ENCODE measurements around the gene HSFX3. TPM values are rescaled to one million over a fixed set of nuclear protein-coding genes. Genes with fewer than 3 reads are reported as not detected.
"Not testable (repeated sequence)": the region's sequence is repeated elsewhere in the genome, so short reads cannot be mapped to it uniquely, and the experiment has no call there.

HSFX3 gene
- under 1 TPM in 2 of 3 donors, not detected in 1; 0.16 to 0.45 TPM for polyA plus RNA-seq (ENCODE audit: insufficient read length in 3 of 3)
- long read RNA-seq, donor 1: 0 reads
- long read RNA-seq, donor 2: 0 reads
- long read RNA-seq, donor 3: 0 reads
- long read RNA-seq, donor 4: 0 reads
- long read RNA-seq, donor 5: 0 reads
- long read RNA-seq, donor 6: 0 reads
- long read RNA-seq, donor 7: 0 reads
- long read RNA-seq, donor 8: 0 reads
- long read RNA-seq, donor 9: 0 reads
- long read RNA-seq, donor 10, partial matches to known transcripts: 10 of 10 reads
- long read RNA-seq, donor 10, other reads (novel, unspliced or antisense): 0 of 10 reads
- long read RNA-seq, donor 11: 0 reads
- long read RNA-seq, donor 12: 0 reads
- long read RNA-seq, donor 13: 0 reads
- long read RNA-seq, donor 14: 0 reads
- long read RNA-seq, donor 15: 0 reads
- long read RNA-seq, donor 16: 0 reads

- not testable (repeated sequence) for DNase-seq (ENCODE audit: extremely low read depth in 1 of 11, low read depth in 9 of 11, low spot score in 4 of 11)
Measured at GRCh38 chrX:149549701-149550100, at the start of gene HSFX3. TSS of gene HSFX3 (minus strand) at chrX:149549924. CDS start at chrX:149549852, 72 bp downstream.

DNA sequence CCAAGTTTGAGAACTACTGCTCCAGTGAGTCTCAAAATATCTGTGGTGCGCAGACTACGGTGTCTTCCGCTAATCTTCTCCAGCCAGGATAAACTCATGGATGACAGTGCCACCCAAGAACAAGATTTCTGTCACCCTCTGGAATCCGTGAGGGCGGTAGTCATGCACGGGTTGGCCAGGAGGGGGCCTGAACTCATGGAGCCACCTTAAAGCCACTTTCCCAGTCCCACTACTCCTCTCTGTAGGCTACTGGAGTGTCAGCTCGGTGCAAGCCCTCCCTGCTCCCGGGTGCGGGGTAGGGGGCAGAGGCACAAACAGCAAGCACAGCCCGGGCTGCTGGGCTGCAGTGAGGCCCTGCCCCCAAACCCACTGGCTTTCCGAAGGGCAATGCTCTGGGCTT, 48.9 kb upstream of the HSFX3 start:
- not testable (repeated sequence) for DNase-seq (ENCODE audit: extremely low read depth in 1 of 11, low read depth in 9 of 11, low spot score in 4 of 11)

DNA sequence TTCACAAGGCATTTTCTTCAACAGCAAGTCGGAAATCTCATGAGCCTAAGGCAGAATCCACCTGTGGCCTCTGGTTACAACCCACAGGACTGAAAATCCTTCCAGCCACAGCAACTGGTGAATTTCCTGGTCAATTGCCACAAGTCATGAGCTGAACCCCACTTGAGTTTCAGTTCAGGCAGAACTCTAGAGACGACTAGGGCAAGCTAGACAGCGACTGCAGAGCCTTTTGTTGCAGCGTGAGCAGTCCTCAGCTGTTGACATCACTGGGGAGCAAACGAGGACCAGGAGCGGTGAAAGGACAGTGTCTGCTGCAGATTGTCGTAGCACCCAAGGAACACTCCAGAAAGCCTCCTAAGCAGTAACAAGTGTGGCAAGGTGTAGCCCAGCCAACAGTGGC, 46.2 kb upstream of the HSFX3 start:
- not testable (repeated sequence) for DNase-seq (ENCODE audit: extremely low read depth in 1 of 11, low read depth in 9 of 11, low spot score in 4 of 11)

- DNase-seq (ENCODE audit: extremely low read depth in 1 of 11, low read depth in 9 of 11, low spot score in 4 of 11): not testable (repeated sequence)
Measured at GRCh38 chrX:149595214-149595613, 45.5 kb upstream of the HSFX3 start, which contains the start of gene HSFX2. TSS of gene HSFX2 (minus strand) at chrX:149595314. CDS start at chrX:149594700, 614 bp downstream.

DNA sequence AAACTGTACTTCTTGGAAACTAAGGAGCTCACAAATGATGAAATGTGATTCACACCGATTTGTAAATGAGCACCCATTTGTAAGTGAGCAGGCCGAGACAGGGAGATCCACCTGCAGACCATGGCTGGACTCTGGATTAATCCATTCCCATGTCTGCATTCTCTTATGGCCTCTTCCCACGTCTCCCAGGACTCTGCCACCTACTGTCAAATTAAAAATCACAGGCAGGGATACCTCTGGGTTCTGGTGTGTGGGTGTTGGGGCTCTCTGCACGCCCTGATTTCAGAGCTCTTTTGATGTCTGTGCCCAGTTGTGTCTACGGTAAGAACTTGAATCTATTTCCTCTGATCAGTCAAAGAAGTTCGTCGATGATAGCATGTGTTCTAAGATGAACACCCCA, 41.3 kb upstream of the HSFX3 start:
- not testable (repeated sequence) for DNase-seq (ENCODE audit: extremely low read depth in 1 of 11, low read depth in 9 of 11, low spot score in 4 of 11)

DNA sequence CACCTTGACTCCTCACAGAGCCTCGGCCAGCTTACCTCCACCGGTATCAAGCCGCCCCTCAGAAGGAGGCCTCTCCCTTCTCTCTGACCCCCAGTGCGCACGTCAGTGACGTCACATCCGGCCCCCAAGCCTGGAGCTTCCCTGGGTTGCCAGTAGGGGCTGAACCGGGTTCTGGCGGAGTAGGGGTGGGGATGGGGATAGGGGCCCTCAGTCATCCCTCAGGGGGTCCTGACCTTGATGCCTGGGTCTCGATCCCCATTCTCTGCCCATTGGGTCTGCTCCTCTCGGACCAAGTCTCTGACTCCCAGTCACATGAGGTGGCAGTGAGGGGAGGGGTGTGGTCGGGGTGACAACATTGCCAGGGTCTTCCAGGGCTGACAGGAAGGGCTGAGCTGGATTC, 37.6 kb upstream of the HSFX3 start, which contains the start of gene MAGEA9B:
Gene MAGEA9B (minus strand): TSS at position 101 of the 400 bp plus-strand sequence. CDS start 4,280 bp downstream, outside the sequence.
- DNase-seq (ENCODE audit: extremely low read depth in 1 of 11, low read depth in 9 of 11, low spot score in 4 of 11): not testable (repeated sequence)

DNA sequence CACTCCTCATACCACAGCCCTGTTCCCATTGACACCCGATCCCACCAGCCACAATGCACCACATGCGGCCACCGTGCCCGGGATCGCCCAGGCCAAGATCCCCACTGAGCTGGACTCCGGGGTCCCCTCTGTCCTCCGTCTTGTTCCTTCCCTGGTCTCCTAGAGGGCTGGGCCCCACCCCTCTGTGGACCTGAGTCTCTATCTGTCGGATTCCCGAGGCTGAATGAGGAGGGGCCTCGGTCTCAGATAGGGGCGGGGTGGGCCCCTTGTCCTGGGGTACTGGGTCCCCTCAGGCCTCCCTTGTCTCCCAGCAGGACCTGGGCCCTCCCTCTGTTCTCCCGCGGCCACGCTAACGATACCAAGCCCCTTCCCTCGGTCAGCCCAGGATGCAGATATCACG, 35.9 kb upstream of the HSFX3 start:
- DNase-seq (ENCODE audit: extremely low read depth in 1 of 11, low read depth in 9 of 11, low spot score in 4 of 11): not testable (repeated sequence)

DNA sequence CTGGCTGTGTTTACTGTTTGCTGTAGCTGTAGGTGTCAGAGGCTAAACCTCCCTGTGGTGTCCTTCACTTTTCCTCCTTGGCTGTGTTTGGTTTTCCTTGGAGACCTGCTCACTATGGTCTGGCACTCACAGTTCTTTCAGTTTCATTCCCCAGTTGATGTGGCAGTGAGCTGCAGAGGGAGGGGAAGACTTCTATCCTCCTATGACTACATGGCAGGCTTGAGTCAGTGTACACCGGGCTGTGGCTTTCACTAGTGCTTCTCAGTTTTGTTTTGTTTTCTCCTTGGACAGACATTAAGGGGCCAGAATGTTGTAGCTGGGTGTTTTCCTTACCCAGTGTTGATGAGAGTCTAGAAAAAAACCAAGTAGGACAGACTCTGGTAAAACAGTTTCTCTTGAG, 23.7 kb upstream of the HSFX3 start:
- not testable (repeated sequence) for DNase-seq (ENCODE audit: extremely low read depth in 1 of 11, low read depth in 9 of 11, low spot score in 4 of 11)

DNA sequence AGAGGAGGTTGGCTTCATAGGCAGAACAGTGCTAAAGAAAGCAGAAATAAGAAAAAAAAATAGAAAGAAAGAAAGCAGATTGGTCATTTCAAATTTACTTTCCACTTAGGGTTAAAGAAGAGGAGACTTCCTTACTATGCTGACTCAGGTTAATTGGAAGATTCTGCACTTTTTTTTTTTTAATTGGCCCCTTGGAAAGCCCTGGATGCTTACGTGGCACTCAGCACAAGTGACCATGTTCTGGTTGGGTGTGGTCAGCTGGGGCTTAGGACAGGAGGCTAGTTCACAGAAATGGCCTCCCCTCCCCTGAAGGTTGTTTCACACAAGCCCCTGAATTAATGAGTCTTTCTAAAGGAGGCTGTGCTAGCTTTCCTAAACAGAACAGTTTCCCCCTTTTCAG, 23.0 kb upstream of the HSFX3 start:
- DNase-seq (ENCODE audit: extremely low read depth in 1 of 11, low read depth in 9 of 11, low spot score in 4 of 11): no peak

DNA sequence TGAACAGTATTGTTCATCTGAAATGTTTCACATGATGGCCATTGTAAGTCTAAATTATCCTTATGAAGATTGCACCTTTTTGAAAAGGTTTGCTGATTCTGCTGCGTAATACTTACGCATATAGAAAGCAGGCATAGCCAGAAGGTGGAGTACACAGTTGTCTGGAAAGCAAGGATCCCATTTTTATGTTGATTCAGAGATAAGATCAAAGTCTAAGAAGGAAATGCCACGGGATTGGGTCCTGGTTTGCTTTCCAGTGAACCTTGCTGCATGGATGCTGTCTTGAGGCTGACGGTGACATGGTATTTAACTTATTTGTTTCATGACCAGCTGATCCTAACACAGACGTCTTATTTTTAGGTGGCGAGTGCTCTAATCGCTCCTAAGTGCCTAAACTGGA, 22.0 kb upstream of the HSFX3 start:
- no peak for DNase-seq (ENCODE audit: extremely low read depth in 1 of 11, low read depth in 9 of 11, low spot score in 4 of 11)

DNA sequence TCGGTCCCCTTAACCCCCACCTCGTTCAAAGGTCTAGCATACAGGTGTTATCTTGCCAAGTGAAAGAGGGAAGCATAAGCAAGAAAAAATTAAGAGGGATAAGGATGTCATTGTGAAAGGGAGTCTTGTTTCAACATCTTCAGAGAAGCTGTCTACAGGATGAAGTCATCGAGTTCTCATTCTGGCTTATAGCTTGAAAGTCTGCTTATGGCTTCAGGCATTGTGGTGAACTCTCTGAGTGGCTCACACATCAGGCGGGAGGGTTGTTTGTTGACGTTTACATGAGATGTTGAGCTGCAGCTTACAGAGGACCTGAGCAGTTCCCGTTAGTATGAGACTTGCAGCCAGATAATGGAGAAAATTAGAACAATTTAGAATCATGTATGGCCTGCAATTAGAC, 20.9 kb upstream of the HSFX3 start:
- DNase-seq (ENCODE audit: extremely low read depth in 1 of 11, low read depth in 9 of 11, low spot score in 4 of 11): no peak

DNA sequence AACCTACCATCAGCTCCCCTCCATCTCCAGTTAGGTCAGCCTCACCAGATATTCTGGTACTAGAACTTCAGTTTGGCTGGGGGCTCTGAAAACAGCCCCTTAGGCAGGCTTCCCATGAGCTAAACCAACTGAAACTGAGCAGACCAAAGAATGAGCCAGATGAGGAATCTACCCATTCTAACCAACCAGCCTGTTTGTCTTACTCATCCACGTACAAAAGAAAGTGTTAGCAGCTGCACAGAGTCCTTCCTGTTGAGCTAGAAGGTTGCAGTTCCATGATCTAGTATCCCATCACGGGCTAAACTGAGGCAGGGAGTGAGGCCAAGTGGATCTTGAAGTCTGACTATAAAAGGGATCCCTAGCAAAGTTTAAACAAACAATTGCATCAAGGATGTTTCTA, 20.0 kb upstream of the HSFX3 start:
- no peak for DNase-seq (ENCODE audit: extremely low read depth in 1 of 11, low read depth in 9 of 11, low spot score in 4 of 11)

DNA sequence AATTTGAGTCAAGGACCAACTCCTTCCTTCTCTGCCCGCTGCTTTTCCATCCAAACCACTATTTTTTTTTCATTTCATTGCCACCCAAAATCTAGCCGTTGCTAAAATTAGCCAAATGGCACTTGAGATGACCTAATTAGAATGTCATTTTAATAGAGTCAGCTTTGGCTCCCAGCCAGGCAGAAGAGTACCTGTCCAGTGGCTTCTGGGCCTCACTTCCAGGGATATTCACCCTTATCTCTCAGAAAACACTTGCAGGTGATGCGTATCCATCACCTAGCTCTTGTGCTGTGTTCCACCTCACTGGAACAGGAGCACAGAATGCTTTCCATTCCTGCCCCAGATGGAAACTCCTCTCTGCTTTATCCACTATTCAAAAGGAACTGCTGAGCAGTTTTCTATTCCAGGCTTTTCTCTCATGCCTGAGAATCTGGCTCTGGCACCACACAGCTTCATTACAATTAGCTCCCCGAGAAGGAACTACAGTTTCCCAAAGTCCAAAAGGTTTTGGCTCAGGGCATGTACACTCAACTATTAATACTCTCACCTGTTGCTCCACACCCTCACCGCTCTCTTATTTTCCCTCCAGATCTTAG, 19.1 kb upstream of the HSFX3 start:
- DNase-seq (ENCODE audit: extremely low read depth in 1 of 11, low read depth in 9 of 11, low spot score in 4 of 11): no peak

GRCh38 chrX:149567621-149568417, 18.1 kb upstream of the HSFX3 start:
- no peak for DNase-seq (ENCODE audit: extremely low read depth in 1 of 11, low read depth in 9 of 11, low spot score in 4 of 11)

DNA sequence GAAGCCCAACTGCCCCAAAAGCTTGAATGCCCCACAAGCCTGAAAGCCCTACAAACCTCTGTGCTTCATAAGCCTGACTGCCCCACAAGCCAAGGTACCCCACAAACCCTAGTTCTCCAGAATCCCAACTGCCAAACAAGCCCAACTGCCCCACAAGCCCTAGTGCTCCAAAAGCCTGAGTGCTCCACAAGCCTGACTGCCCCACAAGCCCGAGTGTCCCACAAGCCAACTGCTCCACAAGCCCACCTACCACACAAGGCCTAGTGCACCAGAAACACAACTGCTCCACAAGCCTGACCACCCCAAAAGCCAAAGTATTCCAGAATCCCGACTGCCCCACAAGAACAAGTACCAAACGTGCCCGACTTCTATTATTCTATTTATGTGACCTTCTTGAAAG, 13.6 kb upstream of the HSFX3 start:
- no peak for DNase-seq (ENCODE audit: extremely low read depth in 1 of 11, low read depth in 9 of 11, low spot score in 4 of 11)

- not testable (repeated sequence) for DNase-seq (ENCODE audit: extremely low read depth in 1 of 11, low read depth in 9 of 11, low spot score in 4 of 11)
Measured at GRCh38 chrX:149555251-149555650, 5.5 kb upstream of the HSFX3 start.

DNA sequence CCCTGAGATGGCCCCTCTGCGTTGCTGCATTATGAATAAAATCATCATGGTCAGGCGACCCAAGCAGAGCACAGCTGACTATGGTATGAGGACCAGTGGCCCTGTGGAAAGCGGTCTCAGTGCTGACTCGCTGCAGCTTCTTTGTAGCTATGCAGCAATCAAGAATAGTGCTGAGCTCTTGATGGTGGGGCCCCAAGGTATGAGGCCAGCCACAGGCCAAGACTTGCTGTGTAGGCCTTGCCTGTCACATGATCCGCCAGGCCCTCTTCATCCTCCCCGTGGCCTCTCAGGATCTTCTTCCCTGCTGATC, 2.2 kb upstream of the HSFX3 start:
- not testable (repeated sequence) for DNase-seq (ENCODE audit: extremely low read depth in 1 of 11, low read depth in 9 of 11, low spot score in 4 of 11)

DNA sequence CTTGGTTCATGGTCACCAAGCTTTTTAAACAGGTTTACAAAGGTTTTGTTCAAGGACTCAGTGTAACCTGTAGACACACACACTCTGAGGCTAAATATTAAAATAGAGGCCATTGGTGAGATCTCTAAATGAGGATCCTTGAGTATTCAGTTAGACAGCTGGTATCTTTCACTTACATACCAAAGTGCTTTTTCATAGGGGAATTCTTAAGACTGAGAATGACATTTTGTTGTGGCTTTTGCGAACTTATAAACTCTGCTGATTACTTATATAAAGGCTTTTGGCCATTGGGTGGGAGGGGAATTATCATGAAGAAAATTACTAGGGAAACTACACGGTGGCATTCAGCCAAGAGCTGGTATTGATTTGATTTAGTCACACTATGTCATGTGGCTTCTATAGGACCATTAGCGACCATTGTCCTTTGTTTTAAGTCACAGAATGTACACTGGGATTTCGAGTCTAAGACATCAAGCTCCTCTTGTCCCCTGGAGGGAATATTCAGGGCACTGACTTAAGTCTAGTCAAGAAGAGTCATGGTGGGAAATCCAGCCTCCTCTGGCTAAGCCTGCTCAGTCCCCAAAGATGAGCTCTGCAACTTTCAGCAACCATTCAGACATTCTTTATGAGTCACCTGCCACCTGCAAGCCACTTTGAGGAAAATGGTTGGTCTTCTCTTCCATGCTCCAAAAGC, 1.7 kb upstream of the HSFX3 start:
- not testable (repeated sequence) for DNase-seq (ENCODE audit: extremely low read depth in 1 of 11, low read depth in 9 of 11, low spot score in 4 of 11)

DNA sequence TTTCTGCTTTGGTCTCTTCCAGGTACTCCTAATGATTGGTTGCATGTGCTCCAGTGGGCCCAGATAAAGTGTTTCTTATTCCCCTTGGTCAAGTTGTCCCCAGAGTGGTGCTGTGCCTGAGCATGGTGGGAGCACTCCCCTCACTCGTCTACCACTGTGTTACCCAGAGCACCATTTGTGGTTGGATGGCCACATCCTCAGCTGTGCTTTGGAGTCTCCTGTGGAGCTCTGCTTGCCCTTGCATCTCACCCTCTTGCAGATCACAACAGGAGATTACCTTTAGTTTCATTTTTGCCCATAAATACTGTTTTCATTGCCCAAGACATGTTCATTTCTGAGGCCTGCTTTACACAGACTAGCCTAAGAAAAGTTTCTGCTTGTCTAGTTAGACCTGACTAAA, 730 bp upstream of the HSFX3 start:
- DNase-seq (ENCODE audit: extremely low read depth in 1 of 11, low read depth in 9 of 11, low spot score in 4 of 11): not testable (repeated sequence)
